ENCODE data around the gene STAP2.

The STAP2 gene

DNA sequence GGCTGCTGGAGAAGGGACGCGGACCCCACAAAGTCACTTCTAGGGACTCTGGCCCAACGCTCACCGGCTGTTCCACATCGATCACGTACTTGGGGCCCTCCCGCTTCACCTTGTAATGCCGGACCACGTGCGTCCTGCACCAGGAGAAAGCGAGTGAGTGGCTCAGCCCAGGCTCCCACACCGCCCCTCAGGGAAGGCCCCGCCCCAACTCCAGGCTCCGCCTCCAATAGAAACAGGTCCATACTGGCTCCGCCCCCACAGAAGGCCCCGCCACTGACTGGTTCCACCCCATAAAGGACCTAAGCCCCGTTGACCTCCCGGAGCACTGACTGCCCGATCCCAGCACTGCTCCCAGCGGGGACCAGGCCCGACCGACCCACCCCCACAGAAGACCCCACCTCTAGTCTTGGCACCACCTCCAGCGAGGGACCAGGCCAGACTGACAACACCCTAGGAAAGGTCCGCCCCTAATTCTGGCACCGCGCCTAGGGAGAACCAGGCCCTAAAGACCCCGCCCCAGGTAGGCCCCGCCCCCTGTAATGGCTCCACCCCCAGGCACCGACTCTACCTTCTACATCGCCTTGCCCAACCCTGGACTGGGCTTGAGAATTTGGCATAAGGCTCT lies 11.3 kb downstream of the STAP2 start:
- in situ Hi-C loops (cut with HindIII; ENCODE audit: low sequenced_read_pairs): no loop called here
- DNase-seq (ENCODE audit: low read depth, low spot score): peak; percentile 63
- peak overlapping the region; percentile 38 for H3K4me3 ChIP-seq (ENCODE audit: low read depth, low read length)
- TF ChIP-seq, protein P1, sequence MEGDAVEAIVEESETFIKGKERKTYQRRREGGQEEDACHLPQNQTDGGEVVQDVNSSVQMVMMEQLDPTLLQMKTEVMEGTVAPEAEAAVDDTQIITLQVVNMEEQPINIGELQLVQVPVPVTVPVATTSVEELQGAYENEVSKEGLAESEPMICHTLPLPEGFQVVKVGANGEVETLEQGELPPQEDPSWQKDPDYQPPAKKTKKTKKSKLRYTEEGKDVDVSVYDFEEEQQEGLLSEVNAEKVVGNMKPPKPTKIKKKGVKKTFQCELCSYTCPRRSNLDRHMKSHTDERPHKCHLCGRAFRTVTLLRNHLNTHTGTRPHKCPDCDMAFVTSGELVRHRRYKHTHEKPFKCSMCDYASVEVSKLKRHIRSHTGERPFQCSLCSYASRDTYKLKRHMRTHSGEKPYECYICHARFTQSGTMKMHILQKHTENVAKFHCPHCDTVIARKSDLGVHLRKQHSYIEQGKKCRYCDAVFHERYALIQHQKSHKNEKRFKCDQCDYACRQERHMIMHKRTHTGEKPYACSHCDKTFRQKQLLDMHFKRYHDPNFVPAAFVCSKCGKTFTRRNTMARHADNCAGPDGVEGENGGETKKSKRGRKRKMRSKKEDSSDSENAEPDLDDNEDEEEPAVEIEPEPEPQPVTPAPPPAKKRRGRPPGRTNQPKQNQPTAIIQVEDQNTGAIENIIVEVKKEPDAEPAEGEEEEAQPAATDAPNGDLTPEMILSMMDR (IDR thresholded peaks at IDR 0.05; ENCODE audit: low read depth, low read length): no peak

DNA sequence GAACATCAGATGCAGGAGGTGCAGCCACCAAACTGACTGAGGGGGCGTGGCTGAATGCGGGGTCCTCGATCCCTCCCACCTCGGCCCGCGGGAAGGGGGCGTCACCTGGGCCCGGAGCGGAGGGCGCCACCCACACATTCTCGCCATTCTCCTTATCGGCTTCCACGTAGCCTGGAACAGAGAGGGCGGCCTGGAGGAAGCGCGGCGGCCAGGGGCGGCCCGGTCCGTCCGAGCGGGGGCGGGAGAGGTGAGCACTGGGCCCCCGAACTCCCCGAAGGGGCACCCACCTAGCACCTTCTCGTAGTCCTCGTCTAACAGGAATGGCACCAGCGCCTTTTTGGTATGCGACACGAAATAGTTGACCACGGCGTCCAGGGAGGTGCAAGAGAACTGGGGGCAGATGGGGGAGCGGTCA lies 11.8 kb downstream of the STAP2 start:
- no peak for DNase-seq (ENCODE audit: low read depth, low spot score)
- TF ChIP-seq, protein P1 (IDR thresholded peaks at IDR 0.05; ENCODE audit: low read depth, low read length): no peak
- in situ Hi-C loops (cut with HindIII; ENCODE audit: low sequenced_read_pairs): no loop called here
- peak overlapping the region; percentile 15 for H3K4me3 ChIP-seq (ENCODE audit: low read depth, low read length)

DNA sequence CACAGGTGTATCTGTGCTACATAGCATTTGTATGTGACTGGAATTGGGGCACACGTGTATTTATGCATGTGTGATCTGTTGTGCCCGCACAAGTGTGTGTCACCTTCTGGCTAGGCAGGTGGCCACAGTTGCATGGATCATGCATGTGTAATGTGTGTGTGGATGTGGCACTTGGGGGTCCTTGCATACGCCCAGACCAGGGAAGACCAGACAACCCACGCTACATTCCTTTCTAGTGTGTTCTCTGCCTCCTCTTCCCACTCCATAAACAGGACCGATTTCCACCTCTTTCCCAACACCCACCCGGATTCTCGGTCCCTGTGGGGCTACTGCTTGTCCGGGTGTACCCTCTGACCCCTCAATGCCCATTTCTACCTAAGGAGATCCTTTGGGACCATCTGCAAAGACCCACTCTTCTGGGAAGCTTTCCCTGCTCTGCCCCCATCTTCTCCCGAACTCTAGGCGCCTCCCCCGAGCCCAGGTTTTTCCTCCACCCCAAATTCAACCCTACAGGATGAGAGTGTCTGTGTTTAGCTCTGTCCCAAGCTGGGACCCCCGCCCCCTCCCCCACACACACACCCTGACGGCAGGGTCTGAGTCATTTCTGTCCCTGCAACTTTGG lies 12.3 kb downstream of the STAP2 start:
- in situ Hi-C loops (cut with HindIII; ENCODE audit: low sequenced_read_pairs): no loop called here
- no peak for DNase-seq (ENCODE audit: low read depth, low spot score)
- TF ChIP-seq, protein P1 (IDR thresholded peaks at IDR 0.05; ENCODE audit: low read depth, low read length): no peak
- H3K4me3 ChIP-seq (ENCODE audit: low read depth, low read length): no peak overlapping the region

DNA sequence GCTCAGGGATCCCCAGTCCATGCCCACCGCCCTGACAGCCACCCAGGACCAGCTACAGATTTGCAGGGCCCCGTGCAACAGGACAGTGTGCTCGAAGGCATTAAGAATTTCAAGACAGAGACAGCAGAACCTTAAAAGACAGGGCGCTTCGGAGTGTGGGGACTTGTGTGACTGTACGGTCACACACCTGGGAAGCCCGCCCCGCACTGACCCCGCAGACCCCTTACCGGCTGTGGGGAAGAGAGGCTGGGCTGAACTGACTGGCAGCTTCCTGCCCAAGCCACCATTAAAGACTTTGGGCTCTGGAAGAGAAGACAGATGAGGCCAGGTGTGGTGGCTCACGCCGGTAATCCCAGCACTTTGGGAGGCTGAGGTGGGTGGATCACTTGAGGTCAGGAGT lies 14.4 kb downstream of the STAP2 start:
- no peak overlapping the region for H3K4me3 ChIP-seq (ENCODE audit: low read depth, low read length)
- DNase-seq (ENCODE audit: low read depth, low spot score): no peak
- in situ Hi-C loops (cut with HindIII; ENCODE audit: low sequenced_read_pairs): no loop called here
- TF ChIP-seq, protein P1 (IDR thresholded peaks at IDR 0.05; ENCODE audit: low read depth, low read length): no peak

DNA sequence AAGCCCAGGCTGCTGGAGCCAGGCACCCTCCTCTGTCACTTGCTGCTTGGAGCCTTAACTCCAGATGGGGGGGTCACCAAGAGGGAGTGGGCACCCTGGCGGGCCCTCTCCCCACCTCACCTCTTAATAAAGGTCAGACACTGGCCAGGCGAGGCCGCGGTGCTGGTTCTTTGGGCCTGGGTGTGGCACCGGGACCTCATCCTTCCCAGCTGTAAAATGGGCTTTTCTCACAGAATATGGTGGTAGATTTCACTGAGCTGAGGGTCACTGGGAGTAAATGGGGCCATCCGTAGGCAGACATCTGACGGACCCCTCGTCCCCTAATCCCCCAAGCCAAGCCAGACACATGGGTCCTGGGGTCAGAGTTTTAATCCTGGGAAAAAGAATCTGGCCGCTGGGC lies 14.9 kb downstream of the STAP2 start:
- in situ Hi-C loops (cut with HindIII; ENCODE audit: low sequenced_read_pairs): no loop called here
- TF ChIP-seq, protein P1 (IDR thresholded peaks at IDR 0.05; ENCODE audit: low read depth, low read length): no peak
- no peak for DNase-seq (ENCODE audit: low read depth, low spot score)
- H3K4me3 ChIP-seq (ENCODE audit: low read depth, low read length): no peak overlapping the region

DNA sequence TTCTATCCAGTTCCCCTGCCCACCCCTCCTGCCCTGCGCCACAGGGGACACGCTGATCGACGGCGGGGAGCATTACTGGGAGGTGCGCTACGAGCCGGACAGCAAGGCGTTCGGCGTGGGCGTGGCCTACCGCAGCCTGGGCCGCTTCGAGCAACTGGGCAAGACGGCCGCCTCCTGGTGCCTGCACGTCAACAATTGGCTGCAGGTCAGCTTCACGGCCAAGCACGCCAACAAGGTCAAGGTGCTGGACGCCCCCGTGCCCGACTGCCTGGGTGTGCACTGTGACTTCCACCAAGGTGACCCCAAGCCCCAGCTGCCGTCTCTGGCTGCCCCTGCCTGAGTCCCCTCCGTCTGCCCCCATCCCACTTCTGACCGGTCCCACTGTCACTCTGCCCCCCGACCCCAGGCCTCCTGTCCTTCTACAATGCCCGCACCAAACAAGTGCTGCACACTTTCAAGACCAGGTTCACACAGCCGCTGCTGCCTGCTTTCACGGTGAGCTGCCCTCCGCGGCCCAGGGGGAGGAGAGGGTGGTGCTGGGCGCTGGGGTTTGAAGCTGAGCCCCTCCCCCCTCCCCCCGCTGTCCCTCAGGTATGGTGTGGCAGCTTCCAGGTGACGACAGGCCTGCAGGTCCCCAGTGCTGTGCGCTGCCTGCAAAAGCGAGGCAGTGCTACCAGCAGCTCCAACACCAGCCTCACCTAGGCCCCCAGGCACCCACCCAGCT lies 15.5 kb downstream of the STAP2 start:
- in situ Hi-C loops (cut with HindIII; ENCODE audit: low sequenced_read_pairs): no loop called here
- H3K4me3 ChIP-seq (ENCODE audit: low read depth, low read length): no peak overlapping the region
- TF ChIP-seq, protein P1 (IDR thresholded peaks at IDR 0.05; ENCODE audit: low read depth, low read length): no peak
- DNase-seq (ENCODE audit: low read depth, low spot score): no peak
